Measurements from ENCODE around the gene CDK5.
"Not testable (repeated sequence)": the region's sequence is repeated elsewhere in the genome, so short reads cannot be mapped to it uniquely, and the experiment has no call there.

CDK5 gene

GRCh38 chr7:151056666-151057505, 811 bp downstream of the CDK5 start:
- DNase-seq (ENCODE audit: low read depth, low spot score), result no peak

GRCh38 chr7:151056283-151056665, 1.4 kb downstream of the CDK5 start:
- no peak for DNase-seq (ENCODE audit: low read depth, low spot score)

- DNase-seq (ENCODE audit: low read depth, low spot score), result no peak
These were observed 3.9 kb downstream of the CDK5 start for GRCh38 chr7:151053751-151054150.

- DNase-seq (ENCODE audit: low read depth, low spot score), result no peak
These were observed 4.6 kb downstream of the CDK5 start for GRCh38 chr7:151053096-151053495.

GRCh38 chr7:151051108-151051507, 6.6 kb downstream of the CDK5 start:
- peak; percentile 25 for DNase-seq (ENCODE audit: low read depth, low spot score)

- DNase-seq (ENCODE audit: low read depth, low spot score), result no peak
These were observed 8.7 kb downstream of the CDK5 start for GRCh38 chr7:151048911-151049463.

GRCh38 chr7:151047976-151048815, 9.5 kb downstream of the CDK5 start, which contains the start of gene ASIC3:
ASIC3 (plus strand) TSS chr7:151048531; CDS start chr7:151048886, 355 bp downstream.
- DNase-seq (ENCODE audit: low read depth, low spot score), result no peak

- DNase-seq (ENCODE audit: low read depth, low spot score), result no peak
These were observed 10.8 kb downstream of the CDK5 start for GRCh38 chr7:151046603-151047573.

- DNase-seq (ENCODE audit: low read depth, low spot score), result no peak
These were observed 11.7 kb downstream of the CDK5 start for GRCh38 chr7:151045967-151046366.

- no peak for DNase-seq (ENCODE audit: low read depth, low spot score)
These were observed 12.4 kb downstream of the CDK5 start for GRCh38 chr7:151045262-151045661.

- no peak for DNase-seq (ENCODE audit: low read depth, low spot score)
These were observed 13.7 kb downstream of the CDK5 start for GRCh38 chr7:151043959-151044358.

- not testable (repeated sequence) for DNase-seq (ENCODE audit: low read depth, low spot score)
These were observed 14.2 kb downstream of the CDK5 start for GRCh38 chr7:151043449-151043848.

GRCh38 chr7:151040616-151041375, 16.9 kb downstream of the CDK5 start:
- no peak for DNase-seq (ENCODE audit: low read depth, low spot score)

- DNase-seq (ENCODE audit: low read depth, low spot score), result no peak
These were observed 17.7 kb downstream of the CDK5 start for GRCh38 chr7:151039850-151040548.

GRCh38 chr7:151038951-151039849, 18.5 kb downstream of the CDK5 start:
- DNase-seq (ENCODE audit: low read depth, low spot score), result peak; percentile 68

GRCh38 chr7:151035902-151036301, 21.8 kb downstream of the CDK5 start:
- DNase-seq (ENCODE audit: low read depth, low spot score), result no peak

GRCh38 chr7:151035026-151035717, 22.5 kb downstream of the CDK5 start:
- DNase-seq (ENCODE audit: low read depth, low spot score), result no peak
